ENCODE measurements around the gene PLA1A.

PLA1A gene

DNA sequence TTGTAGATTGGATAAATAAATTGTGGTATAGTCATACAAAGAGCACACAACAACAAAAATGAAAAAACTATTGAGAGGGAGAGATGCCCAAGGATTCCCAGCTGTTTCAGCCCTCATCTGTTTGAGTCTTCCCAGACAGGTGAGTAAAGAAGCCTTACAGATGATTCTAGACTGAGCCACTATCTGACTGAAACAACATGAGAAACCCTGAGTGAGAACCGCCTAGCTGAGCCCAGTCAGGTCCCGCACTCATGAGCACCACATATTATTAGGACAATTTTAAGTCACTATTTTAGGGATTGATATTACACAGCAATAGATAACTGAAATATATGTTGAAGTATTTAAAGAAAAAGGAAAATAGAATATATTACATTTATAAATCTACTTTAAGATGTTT, 43.7 kb downstream of the PLA1A start:
- no peak for DNase-seq (ENCODE audit: low read depth)
- TF ChIP-seq, protein P1, sequence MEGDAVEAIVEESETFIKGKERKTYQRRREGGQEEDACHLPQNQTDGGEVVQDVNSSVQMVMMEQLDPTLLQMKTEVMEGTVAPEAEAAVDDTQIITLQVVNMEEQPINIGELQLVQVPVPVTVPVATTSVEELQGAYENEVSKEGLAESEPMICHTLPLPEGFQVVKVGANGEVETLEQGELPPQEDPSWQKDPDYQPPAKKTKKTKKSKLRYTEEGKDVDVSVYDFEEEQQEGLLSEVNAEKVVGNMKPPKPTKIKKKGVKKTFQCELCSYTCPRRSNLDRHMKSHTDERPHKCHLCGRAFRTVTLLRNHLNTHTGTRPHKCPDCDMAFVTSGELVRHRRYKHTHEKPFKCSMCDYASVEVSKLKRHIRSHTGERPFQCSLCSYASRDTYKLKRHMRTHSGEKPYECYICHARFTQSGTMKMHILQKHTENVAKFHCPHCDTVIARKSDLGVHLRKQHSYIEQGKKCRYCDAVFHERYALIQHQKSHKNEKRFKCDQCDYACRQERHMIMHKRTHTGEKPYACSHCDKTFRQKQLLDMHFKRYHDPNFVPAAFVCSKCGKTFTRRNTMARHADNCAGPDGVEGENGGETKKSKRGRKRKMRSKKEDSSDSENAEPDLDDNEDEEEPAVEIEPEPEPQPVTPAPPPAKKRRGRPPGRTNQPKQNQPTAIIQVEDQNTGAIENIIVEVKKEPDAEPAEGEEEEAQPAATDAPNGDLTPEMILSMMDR (IDR thresholded peaks at IDR 0.05; ENCODE audit: control insufficient read depth, insufficient read depth, low read depth, low read length, missing control alignments), result no peak
- H3K4me3 ChIP-seq (ENCODE audit: control insufficient read depth, low read depth, low read length), result no peak overlapping the region

GRCh38 chr3:119642746-119643473, 45.2 kb downstream of the PLA1A start:
- no peak overlapping the region for H3K4me3 ChIP-seq (ENCODE audit: control insufficient read depth, low read depth, low read length)
- TF ChIP-seq, protein P1 (IDR thresholded peaks at IDR 0.05; ENCODE audit: control insufficient read depth, insufficient read depth, low read depth, low read length, missing control alignments), result no peak
- DNase-seq (ENCODE audit: low read depth), result no peak

- H3K4me3 ChIP-seq (ENCODE audit: control insufficient read depth, low read depth, low read length), result no peak overlapping the region
- DNase-seq (ENCODE audit: low read depth), result peak; percentile 52
- TF ChIP-seq, protein P1 (IDR thresholded peaks at IDR 0.05; ENCODE audit: control insufficient read depth, insufficient read depth, low read depth, low read length, missing control alignments), result no peak
Observed at GRCh38 chr3:119643528-119643927, 45.8 kb downstream of the PLA1A start.

DNA sequence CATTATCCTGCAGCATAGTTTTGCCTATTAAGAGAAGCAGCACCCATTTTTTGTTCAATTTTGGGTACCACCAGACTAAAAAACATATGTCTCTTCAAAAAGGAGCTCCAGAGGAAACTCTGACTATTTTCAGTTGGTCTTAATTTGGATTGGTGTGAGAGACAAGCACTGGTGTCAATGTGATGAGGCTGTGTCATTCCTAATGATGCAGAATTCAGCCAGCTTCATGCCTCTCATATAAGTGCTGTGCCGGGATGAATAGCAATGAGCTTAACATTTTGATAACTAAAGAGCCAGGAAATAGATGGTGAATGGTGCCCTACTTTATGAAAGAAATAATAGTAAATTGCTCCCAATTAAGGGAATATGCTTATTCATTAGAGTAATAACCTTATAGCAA, 46.8 kb downstream of the PLA1A start:
- no peak for DNase-seq (ENCODE audit: low read depth)
- no peak overlapping the region for H3K4me3 ChIP-seq (ENCODE audit: control insufficient read depth, low read depth, low read length)
- TF ChIP-seq, protein P1 (IDR thresholded peaks at IDR 0.05; ENCODE audit: control insufficient read depth, insufficient read depth, low read depth, low read length, missing control alignments), result no peak

DNA sequence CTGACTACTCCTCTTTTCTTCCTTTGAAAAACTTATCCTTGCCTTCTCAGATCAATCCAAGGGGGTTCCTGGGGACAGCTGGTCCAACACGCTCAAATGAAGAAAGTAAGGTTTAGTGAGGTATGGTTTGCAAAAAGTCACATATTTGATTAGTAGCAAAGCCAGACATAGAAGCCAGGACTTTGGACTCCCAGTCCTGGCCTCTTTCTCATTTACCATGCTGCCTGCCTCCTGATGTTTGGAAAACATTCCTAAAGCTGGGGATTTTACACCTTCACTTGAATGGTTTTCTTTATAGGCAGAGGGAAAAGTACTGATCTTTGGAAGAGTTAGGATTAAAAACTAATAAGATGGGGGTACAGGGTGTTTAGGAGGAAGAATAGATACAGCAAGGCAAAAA, 48.1 kb downstream of the PLA1A start:
- no peak for DNase-seq (ENCODE audit: low read depth)
- TF ChIP-seq, protein P1 (IDR thresholded peaks at IDR 0.05; ENCODE audit: control insufficient read depth, insufficient read depth, low read depth, low read length, missing control alignments), result no peak
- no peak overlapping the region for H3K4me3 ChIP-seq (ENCODE audit: control insufficient read depth, low read depth, low read length)

DNA sequence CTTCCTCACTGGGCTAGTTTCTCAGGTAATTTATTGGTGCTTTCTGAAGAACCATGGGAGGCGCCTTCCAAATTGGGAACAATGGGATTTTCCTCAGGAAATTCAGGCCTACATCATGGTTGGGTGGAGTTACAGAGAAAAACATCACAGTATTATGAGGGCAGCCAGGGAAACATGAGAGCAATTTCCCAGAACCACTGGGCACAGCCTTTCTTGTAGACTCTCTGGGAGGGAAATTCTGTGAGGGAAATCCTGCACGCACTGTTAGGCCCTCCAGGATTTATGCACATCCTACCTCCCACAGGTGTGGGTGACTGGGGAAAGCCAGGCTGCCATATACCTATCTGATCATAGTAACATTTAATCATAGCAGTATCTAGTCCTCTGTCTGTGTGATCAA, 49.5 kb downstream of the PLA1A start:
- no peak overlapping the region for H3K4me3 ChIP-seq (ENCODE audit: control insufficient read depth, low read depth, low read length)
- no peak for DNase-seq (ENCODE audit: low read depth)
- TF ChIP-seq, protein P1 (IDR thresholded peaks at IDR 0.05; ENCODE audit: control insufficient read depth, insufficient read depth, low read depth, low read length, missing control alignments), result no peak
